ENCODE measurements around the gene FAM13A. TPM values are rescaled to one million over a fixed set of nuclear protein-coding genes. Genes with fewer than 3 reads are reported as not detected.

FAM13A gene
- total RNA-seq, 4 donors from 2014 or later, result 17.7 to 80.3 (median 46.2) TPM

DNA sequence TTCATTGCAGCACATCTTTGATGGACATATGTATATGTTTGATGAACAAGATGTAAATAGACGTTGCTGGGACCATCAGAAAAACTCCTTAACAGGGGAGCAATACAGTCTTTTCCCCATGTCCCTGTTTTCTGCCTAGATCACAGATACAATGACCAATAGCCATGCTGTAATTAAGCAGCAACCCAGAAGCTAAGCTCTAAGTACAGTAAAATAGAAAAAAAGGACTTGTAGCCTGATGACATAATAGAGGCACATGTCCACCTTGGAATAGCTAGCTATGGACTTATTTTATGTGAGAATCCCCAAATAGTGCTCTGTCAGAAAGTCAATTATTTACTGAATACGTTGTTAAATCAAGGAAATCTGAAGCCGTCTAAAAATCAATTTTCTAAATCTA lies 14.9 kb downstream of the FAM13A start:
- H3K27ac ChIP-seq, result no peak overlapping the region
- no peaks in the 10 kb centered on the region for H3K27me3 ChIP-seq
- H3K4me3 ChIP-seq, result no peak overlapping the region
- intact Hi-C loops (cut with DNase I; ENCODE audit: low total_unique reads), result no loop called here
- no peaks in the 10 kb centered on the region for H3K9me3 ChIP-seq
- DNase-seq, result no peak
- H3K36me3 ChIP-seq, result no peaks in the 10 kb centered on the region
- no peaks in the 10 kb centered on the region for H3K4me1 ChIP-seq
- TF ChIP-seq POLR2A (IDR thresholded peaks at IDR 0.05), result no peak
- no peak for TF ChIP-seq CTCF (IDR thresholded peaks at IDR 0.05)

DNA sequence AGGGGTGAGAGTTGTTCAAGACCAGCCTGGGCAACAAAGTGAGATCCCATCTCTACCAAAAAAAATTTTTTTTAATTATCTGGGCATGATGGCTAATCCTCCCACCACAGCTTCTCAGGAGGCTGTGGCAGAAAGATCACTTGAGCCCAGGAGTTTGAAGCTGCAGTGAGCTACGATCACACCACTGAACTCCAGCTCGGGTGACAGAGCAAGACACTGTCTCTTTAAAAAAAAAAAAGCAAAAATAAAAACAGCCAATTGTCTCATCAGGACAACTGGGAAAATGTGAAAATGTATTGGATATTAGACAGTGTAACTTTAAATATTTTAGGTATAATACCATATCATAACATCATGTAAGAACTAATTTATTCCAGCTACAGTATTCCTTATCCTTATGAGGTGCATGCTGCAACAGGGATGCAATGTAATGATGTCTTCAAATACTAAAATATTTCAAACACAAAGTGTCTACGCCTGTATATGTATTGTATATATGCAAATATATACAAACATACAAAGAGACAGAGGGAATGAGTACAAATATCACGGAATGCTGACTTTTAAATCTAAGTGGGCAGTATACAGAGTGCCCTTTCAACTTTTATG lies 17.2 kb downstream of the FAM13A start:
- Histone ChIP-seq H3K9me3 (peaks cover 0 to 7% of the 10 kb centered on the region in 2 donors), H3K4me3 (no peak overlapping the region), H3K36me3 (no peaks in the 10 kb centered on the region), H3K27me3 (no peaks in the 10 kb centered on the region), H3K4me1 (no peaks in the 10 kb centered on the region), H3K27ac (no peak overlapping the region)
- TF ChIP-seq POLR2A (IDR thresholded peaks at IDR 0.05) (no peak), CTCF (IDR thresholded peaks at IDR 0.05) (no peak)
- intact Hi-C loops (cut with DNase I; ENCODE audit: low total_unique reads), result no loop called here
- no peak for DNase-seq

DNA sequence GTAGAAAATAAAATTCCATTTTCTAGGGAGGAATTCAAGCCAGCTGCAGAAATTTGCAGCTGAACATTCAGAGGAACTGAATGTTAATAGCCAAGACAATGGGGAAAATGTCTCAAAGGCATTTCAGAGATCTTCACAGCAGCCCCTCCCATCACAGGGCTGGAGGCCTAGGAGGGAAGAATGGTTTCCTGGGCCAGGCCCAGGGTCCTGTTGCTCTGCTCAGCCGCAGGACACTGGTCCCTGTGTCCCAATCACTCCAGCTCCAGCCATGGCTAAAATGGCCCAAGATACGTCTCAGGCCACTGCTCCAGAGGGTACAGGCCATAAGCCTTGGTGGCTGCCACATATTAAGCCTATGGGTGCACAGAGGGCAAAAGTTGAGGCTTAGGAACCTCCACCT lies 20.4 kb downstream of the FAM13A start:
- intact Hi-C loops (cut with DNase I; ENCODE audit: low total_unique reads), result no loop called here
- Histone ChIP-seq H3K36me3 (no peaks in the 10 kb centered on the region), H3K4me1 (no peaks in the 10 kb centered on the region), H3K4me3 (no peak overlapping the region), H3K9me3 (peaks cover 0 to 7% of the 10 kb centered on the region in 2 donors), H3K27ac (no peak overlapping the region), H3K27me3 (no peaks in the 10 kb centered on the region)
- TF ChIP-seq CTCF (IDR thresholded peaks at IDR 0.05), result no peak
- TF ChIP-seq POLR2A (IDR thresholded peaks at IDR 0.05), result no peak
- DNase-seq, result no peak

DNA sequence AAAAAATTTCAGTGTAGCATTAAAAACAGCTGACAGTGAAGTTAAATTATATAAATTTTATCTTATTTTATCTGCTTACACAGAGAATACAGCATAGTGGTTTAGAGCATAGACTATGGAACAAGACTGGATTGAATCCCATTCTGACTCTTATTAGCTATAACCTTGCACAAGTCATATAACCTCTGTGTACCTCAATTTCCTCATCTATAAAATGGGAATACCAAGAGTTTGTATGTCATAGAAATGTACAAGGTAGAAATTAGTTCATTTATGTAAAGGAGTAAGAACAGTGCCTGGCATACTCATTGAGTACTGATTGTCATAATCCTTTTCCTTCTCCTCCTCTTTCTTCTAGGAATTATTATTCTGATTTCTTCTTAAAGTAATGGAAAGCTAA lies 25.7 kb downstream of the FAM13A start:
- intact Hi-C loops (cut with DNase I; ENCODE audit: low total_unique reads), result no loop called here
- H3K9me3 ChIP-seq, result no peaks in the 10 kb centered on the region
- H3K27ac ChIP-seq, result no peak overlapping the region
- no peaks in the 10 kb centered on the region for H3K4me1 ChIP-seq
- no peak overlapping the region for H3K4me3 ChIP-seq
- DNase-seq, result no peak
- TF ChIP-seq CTCF (IDR thresholded peaks at IDR 0.05) (no peak), POLR2A (IDR thresholded peaks at IDR 0.05) (no peak)
- no peaks in the 10 kb centered on the region for H3K36me3 ChIP-seq
- H3K27me3 ChIP-seq, result no peaks in the 10 kb centered on the region

DNA sequence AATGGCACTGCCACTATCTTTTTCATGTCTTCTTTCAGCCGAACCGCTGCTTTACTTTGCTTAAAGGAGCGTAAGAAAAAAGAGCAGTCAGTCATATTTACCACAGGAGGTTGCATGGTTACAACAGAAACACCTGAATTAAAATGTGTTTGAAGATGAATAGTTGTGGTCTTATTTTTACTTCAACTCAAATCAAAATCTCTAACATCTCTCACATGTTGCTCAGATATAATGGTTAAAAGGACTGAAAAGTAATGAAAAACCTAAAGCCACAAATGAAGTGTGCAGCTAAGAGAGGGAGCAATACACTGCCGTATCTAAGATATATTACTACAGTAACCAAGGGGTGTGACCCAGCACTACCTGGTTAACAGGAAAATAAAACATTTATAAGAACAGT lies 27.4 kb downstream of the FAM13A start:
- no peak overlapping the region for H3K4me3 ChIP-seq
- H3K4me1 ChIP-seq, result no peaks in the 10 kb centered on the region
- no peak for DNase-seq
- intact Hi-C loops (cut with DNase I; ENCODE audit: low total_unique reads), result no loop called here
- H3K36me3 ChIP-seq, result no peaks in the 10 kb centered on the region
- TF ChIP-seq CTCF (IDR thresholded peaks at IDR 0.05) (no peak), POLR2A (IDR thresholded peaks at IDR 0.05) (no peak)
- H3K9me3 ChIP-seq, result no peaks in the 10 kb centered on the region
- no peaks in the 10 kb centered on the region for H3K27me3 ChIP-seq
- no peak overlapping the region for H3K27ac ChIP-seq

Measured in uterus (tissue), 4 donors.